22Rv1 (cell line): ENCODE results near the gene PDGFA.

Experiments
- H3K27ac ChIP-seq: fragments of 450-650 bp; 2 replicates; pipeline ENCODE4 v1.5.1; 2017
- ZFX ChIP-seq: fragments of 450-650 bp; IDR thresholded peaks from 2 replicates; pipeline ENCODE4 v1.6.1; 2017; ENCODE audit warnings: antibody characterized with exemption, borderline replicate concordance
- TF ChIP-seq, protein P1 (sequence below): fragments of 450-650 bp; IDR thresholded peaks from 2 replicates; pipeline ENCODE4 v1.5.1; 2017; ENCODE audit warnings: mild to moderate bottlenecking

Gene PDGFA

GRCh38 chr7:482521-483083 lies 37.0 kb downstream of the PDGFA start:
- no peak overlapping the region for H3K27ac ChIP-seq
- no peak for TF ChIP-seq ZFX
- TF ChIP-seq, protein P1, sequence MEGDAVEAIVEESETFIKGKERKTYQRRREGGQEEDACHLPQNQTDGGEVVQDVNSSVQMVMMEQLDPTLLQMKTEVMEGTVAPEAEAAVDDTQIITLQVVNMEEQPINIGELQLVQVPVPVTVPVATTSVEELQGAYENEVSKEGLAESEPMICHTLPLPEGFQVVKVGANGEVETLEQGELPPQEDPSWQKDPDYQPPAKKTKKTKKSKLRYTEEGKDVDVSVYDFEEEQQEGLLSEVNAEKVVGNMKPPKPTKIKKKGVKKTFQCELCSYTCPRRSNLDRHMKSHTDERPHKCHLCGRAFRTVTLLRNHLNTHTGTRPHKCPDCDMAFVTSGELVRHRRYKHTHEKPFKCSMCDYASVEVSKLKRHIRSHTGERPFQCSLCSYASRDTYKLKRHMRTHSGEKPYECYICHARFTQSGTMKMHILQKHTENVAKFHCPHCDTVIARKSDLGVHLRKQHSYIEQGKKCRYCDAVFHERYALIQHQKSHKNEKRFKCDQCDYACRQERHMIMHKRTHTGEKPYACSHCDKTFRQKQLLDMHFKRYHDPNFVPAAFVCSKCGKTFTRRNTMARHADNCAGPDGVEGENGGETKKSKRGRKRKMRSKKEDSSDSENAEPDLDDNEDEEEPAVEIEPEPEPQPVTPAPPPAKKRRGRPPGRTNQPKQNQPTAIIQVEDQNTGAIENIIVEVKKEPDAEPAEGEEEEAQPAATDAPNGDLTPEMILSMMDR = no peak

DNA sequence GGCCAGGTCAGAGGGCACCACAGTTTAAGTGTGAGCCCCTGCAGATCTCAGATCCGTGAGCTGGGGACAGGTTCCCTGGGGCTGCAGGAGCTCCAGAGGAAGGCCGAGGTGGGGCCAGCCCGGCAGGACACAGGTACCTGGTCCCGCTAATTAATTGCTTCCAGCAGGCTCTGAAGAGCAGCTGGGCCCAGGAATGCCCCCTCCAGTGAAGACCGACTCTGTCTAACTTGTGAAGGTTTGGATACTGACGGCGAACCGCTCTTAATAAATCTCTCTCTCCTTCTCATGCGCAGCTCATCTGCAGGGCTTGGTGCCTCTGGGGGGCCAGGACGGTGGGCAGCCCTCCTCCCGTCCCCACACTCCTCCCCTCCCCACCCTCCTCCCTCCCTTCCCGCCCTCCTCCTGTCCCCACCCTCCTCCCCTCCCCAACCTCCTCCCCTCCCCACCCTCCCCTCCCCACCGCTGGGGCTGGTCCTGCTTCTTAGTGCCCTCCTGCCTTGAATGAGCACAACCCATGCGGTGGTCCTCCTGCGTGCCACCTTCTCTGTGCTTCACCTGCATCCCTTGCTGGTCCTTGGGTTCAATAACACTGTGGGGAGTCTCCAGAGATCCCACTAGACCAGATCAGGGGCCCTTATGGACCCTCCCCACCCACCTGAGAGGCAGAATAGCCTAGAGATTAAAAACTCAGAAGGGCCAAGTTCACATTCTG lies 38.3 kb downstream of the PDGFA start:
- TF ChIP-seq, protein P1 = no peak
- no peak for TF ChIP-seq ZFX
- no peak overlapping the region for H3K27ac ChIP-seq

GRCh38 chr7:480531-481218 lies 39.0 kb downstream of the PDGFA start:
- TF ChIP-seq, protein P1 = no peak
- no peak for TF ChIP-seq ZFX
- H3K27ac ChIP-seq = no peak overlapping the region

GRCh38 chr7:479948-480499 lies 39.6 kb downstream of the PDGFA start:
- TF ChIP-seq ZFX = no peak
- TF ChIP-seq, protein P1 = no peak
- no peak overlapping the region for H3K27ac ChIP-seq

GRCh38 chr7:479115-479947 lies 40.3 kb downstream of the PDGFA start:
- no peak overlapping the region for H3K27ac ChIP-seq
- TF ChIP-seq, protein P1 = no peak
- no peak for TF ChIP-seq ZFX

DNA sequence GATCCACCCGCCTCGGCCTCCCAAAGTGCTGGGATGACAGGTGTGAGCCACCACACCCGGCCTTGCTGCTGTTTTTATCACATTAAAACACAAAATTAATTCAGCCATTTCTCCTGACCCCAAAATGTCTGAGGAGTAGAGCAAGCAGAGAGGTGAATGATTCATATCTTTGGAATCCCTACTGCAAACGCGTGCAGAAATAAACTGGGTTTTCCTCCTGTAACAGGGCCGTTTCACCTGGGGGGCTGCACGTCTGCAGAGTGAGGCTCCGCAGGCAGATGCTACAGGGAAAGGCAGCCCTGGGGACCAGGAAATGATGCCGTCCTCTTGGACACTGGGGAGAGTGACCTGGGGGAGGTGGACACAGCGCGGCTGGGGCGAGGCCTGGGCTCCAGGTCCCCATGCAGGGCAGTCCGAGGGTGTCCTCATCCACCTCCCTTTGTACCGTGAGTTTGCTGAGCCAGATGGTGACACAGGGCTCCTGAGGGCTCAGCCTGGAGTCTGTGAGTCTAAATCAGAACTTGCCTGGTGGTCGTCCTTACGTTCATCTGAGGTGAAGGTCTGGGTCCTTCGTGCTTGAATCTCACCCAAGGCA lies 41.9 kb downstream of the PDGFA start:
- TF ChIP-seq ZFX = no peak
- TF ChIP-seq, protein P1 = no peak
- H3K27ac ChIP-seq = no peak overlapping the region
